Thoracic aorta (tissue), 2 donors: ENCODE data around the gene C10orf62. TPM values are rescaled to one million over a fixed set of nuclear protein-coding genes. Genes with fewer than 3 reads are reported as not detected.

ENCODE experiments used
- ATAC-seq: fragments of 150-250 bp; one replicate; pipeline ENCODE4 v1.8.0; 2017; ENCODE audit warnings: low read depth; ENCODE audit not compliant: insufficient number of reproducible peaks, low FRiP score
- DNase-seq: peaks from one replicate; pipeline ENCODE4 v3.0.0-alpha.2; 2020; ENCODE audit warnings: low spot score
- H3K27ac ChIP-seq, 2 donors: fragments of 200-600 bp; sonication (generic); 1 replicate in 1 of 2; 2 replicates in 1 of 2; pipeline ENCODE4 v1.5.1; 2016; ENCODE audit warnings: mild to moderate bottlenecking in 2 of 2, moderate library complexity in 2 of 2
- H3K27me3 ChIP-seq: fragments of 200-600 bp; sonication (generic); replicated peaks from 2 replicates; pipeline ENCODE4 v1.6.0; 2016; ENCODE audit warnings: mild to moderate bottlenecking; ENCODE audit not compliant: insufficient read depth
- H3K36me3 ChIP-seq: fragments of 200-600 bp; sonication (generic); one replicate; pipeline ENCODE4 v1.5.1; 2016
- H3K4me1 ChIP-seq, 2 donors: fragments of 200-600 bp; sonication (generic); 1 replicate in 1 of 2; 2 replicates in 1 of 2; pipeline versions ENCODE4 v1.5.1 to v1.6.0; 2016; ENCODE audit warnings: low read depth in 2 of 2, mild to moderate bottlenecking in 1 of 2; ENCODE audit not compliant: control insufficient read depth in 1 of 2
- H3K4me3 ChIP-seq: fragments of 200-600 bp; sonication (generic); 2 replicates; pipeline ENCODE4 v1.5.1; 2016; ENCODE audit warnings: mild to moderate bottlenecking
- H3K9me3 ChIP-seq: fragments of 200-600 bp; sonication (generic); 2 replicates; pipeline ENCODE4 v1.5.1; 2016
- total RNA-seq, 2 donors: library from RNA; depleted of rRNA; stranded (reverse); fragments of >200 nt; gene quantifications; one replicate each; pipeline versions ENCODE4 v1.1.0 to v1.2.3, GENCODE V29; 2016
- TF ChIP-seq, protein P1 (sequence below): fragments of 200-600 bp; sonication (generic); IDR thresholded peaks from one replicate; pipeline ENCODE4 v1.5.1; 2019; ENCODE audit warnings: antibody characterized with exemption

The C10orf62 gene
- total RNA-seq, 2 donors from 2014 or later: 1.2 TPM; not detected in 1

- Histone ChIP-seq H3K36me3 (no peaks in the 10 kb centered on the region), H3K27me3 (no peaks in the 10 kb centered on the region), H3K4me1 (no peaks in the 10 kb centered on the region), H3K4me3 (no peak overlapping the region), H3K27ac (no peak overlapping the region), H3K9me3 (no peaks in the 10 kb centered on the region)
- ATAC-seq (no peak), DNase-seq (no peak)
- TF ChIP-seq, protein P1, sequence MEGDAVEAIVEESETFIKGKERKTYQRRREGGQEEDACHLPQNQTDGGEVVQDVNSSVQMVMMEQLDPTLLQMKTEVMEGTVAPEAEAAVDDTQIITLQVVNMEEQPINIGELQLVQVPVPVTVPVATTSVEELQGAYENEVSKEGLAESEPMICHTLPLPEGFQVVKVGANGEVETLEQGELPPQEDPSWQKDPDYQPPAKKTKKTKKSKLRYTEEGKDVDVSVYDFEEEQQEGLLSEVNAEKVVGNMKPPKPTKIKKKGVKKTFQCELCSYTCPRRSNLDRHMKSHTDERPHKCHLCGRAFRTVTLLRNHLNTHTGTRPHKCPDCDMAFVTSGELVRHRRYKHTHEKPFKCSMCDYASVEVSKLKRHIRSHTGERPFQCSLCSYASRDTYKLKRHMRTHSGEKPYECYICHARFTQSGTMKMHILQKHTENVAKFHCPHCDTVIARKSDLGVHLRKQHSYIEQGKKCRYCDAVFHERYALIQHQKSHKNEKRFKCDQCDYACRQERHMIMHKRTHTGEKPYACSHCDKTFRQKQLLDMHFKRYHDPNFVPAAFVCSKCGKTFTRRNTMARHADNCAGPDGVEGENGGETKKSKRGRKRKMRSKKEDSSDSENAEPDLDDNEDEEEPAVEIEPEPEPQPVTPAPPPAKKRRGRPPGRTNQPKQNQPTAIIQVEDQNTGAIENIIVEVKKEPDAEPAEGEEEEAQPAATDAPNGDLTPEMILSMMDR: no peak
Measured at GRCh38 chr10:97563337-97563736, 26.2 kb upstream of the C10orf62 start.

- ATAC-seq: no peak
- Histone ChIP-seq H3K27ac (no peak overlapping the region), H3K4me1 (no peaks in the 10 kb centered on the region), H3K4me3 (no peak overlapping the region), H3K27me3 (no peaks in the 10 kb centered on the region), H3K9me3 (no peaks in the 10 kb centered on the region), H3K36me3 (peaks cover 5% of the 10 kb centered on the region)
- DNase-seq: no peak
- TF ChIP-seq, protein P1: no peak
Measured at GRCh38 chr10:97564776-97565175, 24.7 kb upstream of the C10orf62 start.

- no peak overlapping the region for H3K4me3 ChIP-seq
- no peaks in the 10 kb centered on the region for H3K9me3 ChIP-seq
- ATAC-seq: no peak
- peaks cover 15% of the 10 kb centered on the region for H3K36me3 ChIP-seq
- H3K4me1 ChIP-seq: no peaks in the 10 kb centered on the region
- H3K27me3 ChIP-seq: no peaks in the 10 kb centered on the region
- no peak for DNase-seq
- TF ChIP-seq, protein P1: no peak
- no peak overlapping the region for H3K27ac ChIP-seq
Measured at GRCh38 chr10:97566336-97566996, 23.1 kb upstream of the C10orf62 start.

DNA sequence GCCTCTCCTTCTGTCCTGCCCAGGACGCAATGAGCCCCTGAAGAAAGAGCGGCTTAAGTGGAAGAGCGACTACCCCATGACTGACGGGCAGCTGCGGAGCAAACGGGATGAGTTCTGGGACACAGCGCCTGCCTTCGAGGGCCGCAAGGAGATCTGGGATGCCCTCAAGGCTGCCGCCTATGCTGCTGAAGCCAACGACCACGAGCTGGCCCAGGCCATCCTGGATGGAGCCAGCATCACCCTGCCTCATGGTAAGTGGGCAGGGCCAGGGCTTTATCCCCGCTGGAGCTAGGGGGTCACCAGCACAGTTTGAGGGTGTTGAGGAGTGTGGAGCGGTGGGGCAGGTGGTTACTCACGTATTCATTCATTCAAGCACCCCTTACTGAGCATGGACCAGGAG lies 21.6 kb upstream of the C10orf62 start:
- Histone ChIP-seq H3K4me3 (no peak overlapping the region), H3K36me3 (peaks cover 15% of the 10 kb centered on the region), H3K9me3 (no peaks in the 10 kb centered on the region), H3K27me3 (no peaks in the 10 kb centered on the region), H3K27ac (no peak overlapping the region), H3K4me1 (peaks cover 6 to 12% of the 10 kb centered on the region in 2 donors)
- no peak for DNase-seq
- TF ChIP-seq, protein P1: no peak
- ATAC-seq: no peak

DNA sequence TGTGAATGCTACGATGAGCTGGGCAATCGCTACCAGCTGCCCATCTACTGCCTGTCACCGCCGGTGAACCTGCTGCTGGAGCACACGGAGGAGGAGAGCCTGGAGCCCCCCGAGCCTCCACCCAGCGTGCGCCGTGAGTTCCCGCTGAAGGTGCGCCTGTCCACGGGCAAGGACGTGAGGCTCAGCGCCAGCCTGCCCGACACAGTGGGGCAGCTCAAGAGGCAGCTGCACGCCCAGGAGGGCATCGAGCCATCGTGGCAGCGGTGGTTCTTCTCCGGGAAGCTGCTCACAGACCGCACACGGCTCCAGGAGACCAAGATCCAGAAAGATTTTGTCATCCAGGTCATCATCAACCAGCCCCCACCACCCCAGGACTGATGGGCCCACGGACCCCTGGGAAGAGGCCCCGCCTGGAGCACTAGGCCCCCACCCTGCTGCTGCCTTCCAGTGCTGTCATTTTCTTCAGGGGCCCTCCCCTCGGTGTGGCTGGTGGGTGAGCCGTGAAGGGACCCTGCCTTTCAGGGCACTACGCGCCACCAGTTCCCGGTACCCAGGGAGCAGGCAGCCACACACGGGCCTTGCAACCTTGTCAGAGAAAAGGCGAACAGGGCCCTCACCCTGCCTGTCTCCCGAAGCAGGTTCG lies 19.3 kb upstream of the C10orf62 start:
- Histone ChIP-seq H3K27ac (no peak overlapping the region), H3K4me1 (peaks cover 15 to 26% of the 10 kb centered on the region in 2 donors), H3K27me3 (no peaks in the 10 kb centered on the region), H3K36me3 (peaks cover 15% of the 10 kb centered on the region), H3K9me3 (no peaks in the 10 kb centered on the region), H3K4me3 (no peak overlapping the region)
- DNase-seq (no peak), ATAC-seq (no peak)
- TF ChIP-seq, protein P1: no peak
